Adipose tissue (tissue), 3 donors: ENCODE measurements around the gene FAM131C. TPM values are rescaled to one million over a fixed set of nuclear protein-coding genes. Genes with fewer than 3 reads are reported as not detected.

Source experiments
- H3K27ac ChIP-seq: one replicate; pipeline ENCODE4 v1.5.1; 2013; ENCODE audit warnings: low read depth, low read length
- WGBS, 3 donors: extraction: QIAGEN DNeasy Blood & Tissue Kit; methylation state at CpG; one replicate each; pipeline ENCODE4 v1.1.7; 2013; 5-methylcytosine and 5-hydroxymethylcytosine counted together
- polyA plus RNA-seq, 3 donors: library from polyadenylated mRNA; stranded (reverse); fragments of 200-250 nt; gene quantifications; one replicate each; pipeline ENCODE4 v1.2.3, GENCODE V29; 2013
- donor health status: healthy with polysubstance abuse.
- donor health status: Bipolar disorder and iron deficiency.
- donor health status: healthy.

The FAM131C gene
- polyA plus RNA-seq, 3 donors, result 0.04 to 1.6 TPM; not detected in 1

- 71 to 85% (median 84%) methylated on average over 9 of the region's 9 CpGs for WGBS, 3 donors
- H3K27ac ChIP-seq, result no peak overlapping the region
Observed at GRCh38 chr1:16081636-16082035, 8.2 kb upstream of the FAM131C start.

DNA sequence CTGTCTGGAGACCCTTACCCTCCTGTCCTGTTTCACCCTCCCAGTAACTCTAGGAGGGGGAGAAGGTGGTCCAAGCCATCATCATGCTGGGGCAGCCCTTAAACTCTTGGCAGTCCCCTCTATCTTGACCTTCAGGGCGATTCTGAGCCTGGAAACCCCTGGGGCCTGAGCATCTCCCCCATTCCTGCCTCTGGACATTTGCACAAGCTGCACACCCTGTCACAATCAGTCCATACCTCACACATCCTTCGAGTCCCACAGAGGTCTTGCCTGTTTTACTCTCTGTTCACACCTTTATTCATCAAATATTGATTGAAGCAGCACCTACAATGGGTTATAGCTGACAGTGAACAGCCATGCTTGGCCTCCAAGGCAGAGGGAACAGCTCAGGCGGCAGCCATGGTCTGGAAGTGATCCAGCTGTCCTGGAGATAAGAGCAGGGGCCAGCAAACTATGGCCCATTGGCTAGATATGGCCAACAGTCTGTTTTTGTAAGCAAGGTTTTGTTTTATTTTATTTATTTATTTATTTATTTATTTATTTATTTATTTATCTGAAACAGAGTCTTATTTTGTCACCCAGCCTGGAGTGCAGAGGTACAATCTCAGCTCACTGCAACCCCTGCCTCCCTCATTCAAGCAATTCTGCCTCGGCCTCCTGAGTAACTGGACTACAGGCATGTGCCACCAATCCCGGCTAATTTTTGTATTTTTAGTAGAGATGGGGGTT is 7.1 kb upstream of the FAM131C start:
- 74 to 91% (median 89%) methylated on average over 5 of the region's 5 CpGs for WGBS, 3 donors

GRCh38 chr1:16078925-16079656 is 5.6 kb upstream of the FAM131C start:
- WGBS, 3 donors, result 31 to 37% (median 37%) methylated on average over 10 of the region's 10 CpGs

More for the DNA sequence above, 7.1 kb upstream of the FAM131C start:
- H3K27ac ChIP-seq, result no peak overlapping the region

GRCh38 chr1:16077406-16078245 is 4.2 kb upstream of the FAM131C start:
- WGBS, 3 donors, result 83 to 86% (median 85%) methylated on average over 12 of the region's 12 CpGs
- no peak overlapping the region for H3K27ac ChIP-seq

More at GRCh38 chr1:16078925-16079656, 5.6 kb upstream of the FAM131C start:
- no peak overlapping the region for H3K27ac ChIP-seq

GRCh38 chr1:16076865-16077238 is 3.4 kb upstream of the FAM131C start:
- H3K27ac ChIP-seq, result no peak overlapping the region
- WGBS, 3 donors, result 79 to 83% (median 80%) methylated on average over 11 of the region's 11 CpGs

DNA sequence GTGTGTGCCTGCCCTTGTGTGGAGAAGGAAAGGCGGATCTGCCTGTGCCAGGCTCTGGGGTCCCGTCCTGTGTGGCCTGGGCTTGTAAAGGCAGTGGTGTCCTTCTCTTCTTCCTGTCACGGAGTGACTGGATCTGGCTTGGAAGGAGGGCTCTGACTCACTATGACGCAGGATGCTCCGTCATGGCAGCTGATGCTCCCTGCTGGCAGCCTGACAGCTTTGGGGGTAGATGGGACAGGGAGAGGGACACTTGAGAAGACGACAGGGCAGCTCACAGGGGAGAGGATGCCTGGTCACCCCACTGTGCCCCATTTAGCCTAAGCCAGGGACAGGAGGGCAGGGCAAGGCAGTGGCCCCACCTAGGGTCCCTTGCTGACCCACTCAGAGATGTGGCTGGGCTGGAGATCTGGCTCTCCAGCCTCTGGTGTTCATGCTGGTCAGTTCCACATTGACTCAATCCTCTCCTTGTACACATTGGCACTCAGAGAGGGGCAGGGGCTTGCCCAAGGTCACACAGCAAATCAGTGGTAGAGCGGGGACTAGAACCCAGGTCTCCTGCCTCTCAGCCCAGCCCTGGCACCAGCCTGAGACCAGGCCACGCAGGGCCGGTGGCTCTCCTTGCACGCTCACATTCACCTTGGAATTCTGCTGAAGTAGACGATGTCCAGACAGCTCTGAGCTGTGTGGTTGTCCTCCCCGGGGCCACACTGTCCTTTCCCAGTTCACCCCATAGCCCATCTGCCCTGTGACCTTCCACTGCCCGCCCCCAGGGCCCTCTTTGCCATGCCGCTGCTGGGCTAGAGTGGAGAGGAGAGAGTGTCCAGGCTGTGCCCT is 2.8 kb upstream of the FAM131C start:
- WGBS, 3 donors, result 83 to 91% (median 85%) methylated on average over 14 of the region's 14 CpGs
- no peak overlapping the region for H3K27ac ChIP-seq

DNA sequence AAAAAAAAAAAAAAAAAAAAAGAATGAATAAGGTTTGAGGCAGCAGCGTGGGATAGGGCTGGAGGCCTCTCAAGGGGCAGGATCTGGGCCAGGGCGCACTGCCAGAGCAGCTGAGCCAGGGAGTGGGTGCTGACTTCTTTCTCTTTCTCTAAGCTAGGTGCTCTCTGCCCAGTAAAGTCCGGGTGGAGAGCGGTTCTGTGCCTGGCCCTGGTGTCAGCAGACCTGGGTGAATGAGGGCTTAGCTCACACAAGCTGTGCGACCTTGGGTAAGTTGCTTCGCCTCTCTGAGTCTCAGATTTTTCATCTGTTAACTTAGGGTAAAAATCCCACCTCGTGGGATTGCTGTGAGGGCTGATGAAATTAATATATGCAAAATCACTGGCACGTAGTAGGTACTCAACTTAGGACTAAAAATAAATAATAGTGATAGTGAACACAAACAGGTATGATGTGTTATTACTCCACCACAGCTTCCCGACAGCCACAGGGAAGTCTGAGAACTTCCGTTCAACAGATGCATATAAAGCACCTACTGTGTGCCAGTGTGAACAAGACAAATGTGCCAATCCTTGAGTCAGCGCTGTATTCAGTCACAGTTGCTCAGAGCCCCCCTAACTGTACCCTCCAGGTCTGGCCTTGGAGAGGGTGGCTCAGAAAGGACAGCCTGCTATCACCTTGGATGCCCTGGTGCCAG is 2.0 kb upstream of the FAM131C start:
- 67 to 70% (median 69%) methylated on average over 11 of the region's 11 CpGs for WGBS, 3 donors
- no peak overlapping the region for H3K27ac ChIP-seq

DNA sequence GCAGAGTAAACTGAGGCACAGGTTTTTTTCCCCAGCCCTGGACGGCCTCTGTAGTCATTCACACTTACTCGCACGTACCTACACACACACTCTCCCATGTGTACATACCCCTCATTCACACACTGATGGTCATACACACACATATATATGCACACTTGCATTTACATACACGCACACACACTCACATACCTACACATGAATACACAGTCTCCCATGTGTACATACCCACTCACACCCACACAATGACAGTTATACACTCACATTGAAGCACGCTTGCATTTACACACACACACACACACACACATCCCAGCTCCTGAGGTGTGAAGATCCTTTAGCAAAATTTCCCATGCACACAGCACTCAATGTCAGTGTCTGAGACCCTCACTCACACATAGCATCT is 766 bp upstream of the FAM131C start:
- 82 to 93% (median 92%) methylated on average over 5 of the region's 5 CpGs for WGBS, 3 donors
- no peak overlapping the region for H3K27ac ChIP-seq

GRCh38 chr1:16072616-16073484 is 601 bp downstream of the FAM131C start:
- no peak overlapping the region for H3K27ac ChIP-seq
- 7 to 14% (median 10%) methylated on average over 31 to 49 of the region's 49 CpGs for WGBS, 3 donors

- no peak overlapping the region for H3K27ac ChIP-seq
- WGBS, 3 donors, result 74 to 92% (median 86%) methylated on average over 5 of the region's 5 CpGs
Observed at GRCh38 chr1:16072095-16072494, 1.4 kb downstream of the FAM131C start.

DNA sequence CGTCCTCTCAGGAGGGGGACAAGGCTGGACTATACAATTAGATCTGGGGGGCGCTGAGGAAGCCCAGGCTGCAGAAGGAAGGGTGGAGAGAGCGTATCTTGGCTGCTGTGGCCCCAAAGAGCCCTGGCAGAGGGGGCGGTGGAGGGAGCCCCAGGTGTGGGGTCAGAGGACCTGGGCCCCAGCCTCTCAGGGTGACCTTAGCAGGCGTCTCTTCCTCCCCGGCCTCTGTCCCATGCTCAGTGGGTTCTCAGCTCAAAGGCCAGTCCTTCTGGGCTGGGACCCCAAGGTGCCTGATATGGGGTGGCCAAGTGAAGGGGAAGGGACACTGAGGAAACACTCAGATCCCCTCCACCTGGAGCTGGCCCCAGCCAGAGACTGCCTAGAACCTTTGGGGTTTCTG is 1.8 kb downstream of the FAM131C start:
- WGBS, 3 donors, result 93 to 97% (median 94%) methylated on average over 6 of the region's 6 CpGs
- no peak overlapping the region for H3K27ac ChIP-seq

- WGBS, 3 donors, result 88 to 91% (median 90%) methylated on average over 9 of the region's 9 CpGs
- H3K27ac ChIP-seq, result no peak overlapping the region
Observed at GRCh38 chr1:16070640-16071355, 2.7 kb downstream of the FAM131C start.

GRCh38 chr1:16068356-16069270 is 4.8 kb downstream of the FAM131C start:
- no peak overlapping the region for H3K27ac ChIP-seq
- WGBS, 3 donors, result 53 to 63% (median 59%) methylated on average over 11 of the region's 11 CpGs

GRCh38 chr1:16067933-16068332 is 5.5 kb downstream of the FAM131C start:
- no peak overlapping the region for H3K27ac ChIP-seq
- WGBS, 3 donors, result 55 to 82% (median 69%) methylated on average over 13 of the region's 13 CpGs

DNA sequence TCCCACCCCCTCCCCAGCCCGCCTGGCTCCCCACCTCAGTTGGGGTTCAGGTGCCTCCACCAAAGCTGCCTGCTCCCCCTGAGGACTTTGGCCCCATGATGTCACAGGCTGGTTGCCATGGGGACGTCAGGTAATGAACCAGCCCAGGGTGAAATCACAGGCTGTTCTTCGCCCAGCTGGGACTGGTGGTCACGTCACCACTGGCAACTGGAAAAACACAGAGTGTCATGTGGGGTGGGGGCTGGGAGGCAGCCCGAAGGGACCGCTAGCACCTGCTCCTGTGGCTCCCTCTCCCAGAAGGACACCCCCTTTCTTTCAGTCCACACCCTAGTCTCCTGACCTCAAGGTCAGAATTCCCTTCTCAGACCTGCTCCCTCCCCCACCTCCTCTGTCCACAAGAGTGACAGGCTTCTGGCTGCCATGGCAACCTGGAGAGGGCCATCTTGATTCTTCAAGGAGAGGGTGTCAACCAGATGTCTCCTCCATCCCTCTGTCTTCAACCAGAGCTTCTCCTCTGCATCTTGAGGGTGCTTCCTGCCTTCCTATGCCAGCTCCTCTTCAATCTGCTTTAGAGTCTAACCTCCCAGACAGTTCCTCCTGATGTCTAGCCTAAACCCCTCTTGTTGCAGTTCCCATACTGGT is 6.2 kb downstream of the FAM131C start:
- WGBS, 3 donors, result 14 to 77% (median 67%) methylated on average over 6 of the region's 6 CpGs
- H3K27ac ChIP-seq, result no peak overlapping the region
